GM12875 (cell line): ENCODE data around the gene ITPR3.

ENCODE experiments used
- H3K4me3 ChIP-seq: one replicate; pipeline ENCODE4 v1.5.1; 2011; ENCODE audit warnings: low read depth, low read length, control low read depth
- TF ChIP-seq, protein P1 (sequence below): IDR thresholded peaks from 2 replicates; pipeline ENCODE4 v1.5.1; 2011; ENCODE audit warnings: low read depth, mild to moderate bottlenecking, control low read depth, inconsistent platforms, low read length, moderate library complexity, borderline replicate concordance; ENCODE audit not compliant: insufficient read depth

ITPR3 gene

DNA sequence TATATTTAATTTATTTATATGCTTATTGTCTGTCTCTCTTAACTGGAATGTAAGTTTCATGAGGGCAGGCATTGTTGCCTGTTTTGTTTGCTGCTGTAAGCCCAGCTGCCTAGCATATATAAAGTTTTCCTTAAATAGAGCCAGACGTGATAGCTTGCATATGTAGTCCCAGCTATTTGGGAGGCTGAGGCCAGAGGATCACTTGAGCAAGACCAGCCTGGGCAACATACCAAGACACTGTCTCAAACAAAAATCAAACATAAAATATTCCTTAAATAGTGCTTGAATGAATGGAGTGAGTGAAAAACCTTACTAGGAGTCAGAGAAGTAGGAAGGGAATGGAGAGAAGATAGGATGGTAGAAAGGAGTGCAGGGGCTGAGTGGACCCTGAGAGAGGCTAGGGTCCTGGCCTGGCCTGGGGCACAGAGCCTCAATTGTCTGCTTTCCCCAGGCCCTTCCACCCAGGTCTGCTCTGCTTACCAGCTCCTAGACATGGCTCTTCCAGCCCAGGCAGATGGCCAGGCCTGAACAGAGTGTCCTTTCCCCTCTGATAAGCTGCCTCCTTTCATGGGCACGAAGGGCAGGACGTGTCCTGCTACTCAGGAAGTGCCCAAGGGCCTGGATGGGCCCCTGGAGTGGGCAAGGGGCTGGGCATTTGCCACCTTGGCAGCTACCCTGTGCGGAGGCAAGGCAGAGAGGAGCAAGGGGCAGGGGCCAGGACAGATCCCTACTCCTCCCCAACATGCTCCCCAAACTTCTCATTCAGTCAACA is 23.4 kb upstream of the ITPR3 start:
- no peak overlapping the region for H3K4me3 ChIP-seq
- TF ChIP-seq, protein P1, sequence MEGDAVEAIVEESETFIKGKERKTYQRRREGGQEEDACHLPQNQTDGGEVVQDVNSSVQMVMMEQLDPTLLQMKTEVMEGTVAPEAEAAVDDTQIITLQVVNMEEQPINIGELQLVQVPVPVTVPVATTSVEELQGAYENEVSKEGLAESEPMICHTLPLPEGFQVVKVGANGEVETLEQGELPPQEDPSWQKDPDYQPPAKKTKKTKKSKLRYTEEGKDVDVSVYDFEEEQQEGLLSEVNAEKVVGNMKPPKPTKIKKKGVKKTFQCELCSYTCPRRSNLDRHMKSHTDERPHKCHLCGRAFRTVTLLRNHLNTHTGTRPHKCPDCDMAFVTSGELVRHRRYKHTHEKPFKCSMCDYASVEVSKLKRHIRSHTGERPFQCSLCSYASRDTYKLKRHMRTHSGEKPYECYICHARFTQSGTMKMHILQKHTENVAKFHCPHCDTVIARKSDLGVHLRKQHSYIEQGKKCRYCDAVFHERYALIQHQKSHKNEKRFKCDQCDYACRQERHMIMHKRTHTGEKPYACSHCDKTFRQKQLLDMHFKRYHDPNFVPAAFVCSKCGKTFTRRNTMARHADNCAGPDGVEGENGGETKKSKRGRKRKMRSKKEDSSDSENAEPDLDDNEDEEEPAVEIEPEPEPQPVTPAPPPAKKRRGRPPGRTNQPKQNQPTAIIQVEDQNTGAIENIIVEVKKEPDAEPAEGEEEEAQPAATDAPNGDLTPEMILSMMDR = no peak

DNA sequence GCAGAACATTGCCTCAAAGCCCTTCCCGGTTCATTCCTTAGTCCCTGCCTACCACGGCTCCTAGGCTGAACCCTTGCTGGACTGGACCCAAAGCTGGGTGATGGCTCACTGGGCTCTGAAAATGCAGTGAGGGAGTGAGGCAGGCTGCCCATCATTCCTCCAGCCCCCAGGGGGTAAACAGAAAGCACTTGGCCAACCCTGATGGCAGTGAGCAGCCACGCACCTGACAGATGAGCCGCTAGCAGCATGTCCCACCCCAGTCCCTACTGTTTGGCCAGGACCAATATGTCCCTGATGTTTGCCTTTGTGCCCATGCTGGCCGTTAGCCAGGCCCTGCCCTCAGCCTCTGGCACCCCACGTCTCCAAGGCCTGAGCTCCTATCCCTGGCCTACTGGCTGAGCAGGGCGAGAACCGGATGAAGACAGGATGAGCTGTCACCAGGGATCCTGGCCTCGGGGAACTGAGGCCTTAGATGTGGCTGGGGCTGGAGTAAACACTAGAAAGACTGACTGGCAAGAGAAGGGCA is 21.6 kb upstream of the ITPR3 start:
- TF ChIP-seq, protein P1 = no peak
- no peak overlapping the region for H3K4me3 ChIP-seq

DNA sequence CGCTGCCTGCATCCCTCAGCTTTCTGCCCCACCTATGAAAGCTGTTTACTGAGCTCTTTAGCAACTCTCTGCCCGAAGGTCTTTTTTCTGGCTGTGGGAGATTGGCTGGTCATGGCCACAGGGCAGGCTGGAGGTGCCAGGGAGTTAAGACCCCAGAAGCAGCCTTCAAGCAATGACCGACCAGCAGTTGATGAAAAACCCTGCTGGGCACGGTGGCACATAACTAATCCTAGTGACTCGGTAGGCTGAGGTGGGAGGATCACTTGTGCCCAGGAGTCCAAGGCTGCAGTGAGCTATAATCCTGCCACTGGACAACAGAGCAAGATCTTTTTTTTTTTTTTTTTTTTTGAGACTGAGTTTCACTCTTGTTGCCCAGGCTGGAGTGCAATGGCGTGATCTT is 20.4 kb upstream of the ITPR3 start:
- TF ChIP-seq, protein P1 = no peak
- no peak overlapping the region for H3K4me3 ChIP-seq

DNA sequence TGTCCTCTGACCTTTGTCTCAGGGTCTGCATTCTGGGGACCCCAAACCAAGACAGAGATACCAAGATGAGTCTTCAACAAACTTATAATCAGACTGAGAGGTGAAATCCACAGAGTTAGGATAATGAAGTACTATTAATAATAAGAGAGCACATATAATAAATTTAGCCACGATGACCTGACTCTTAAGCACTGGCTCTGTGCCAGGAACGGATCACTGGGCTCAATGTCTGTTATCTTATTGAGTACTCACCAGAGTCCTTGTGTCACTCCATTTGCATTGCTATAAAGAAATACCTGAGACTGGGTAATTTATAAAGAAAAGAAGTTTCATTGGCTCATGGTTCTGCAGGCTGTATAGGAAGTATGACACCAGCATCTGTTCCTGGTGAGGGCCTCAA is 18.9 kb upstream of the ITPR3 start:
- TF ChIP-seq, protein P1 = no peak

DNA sequence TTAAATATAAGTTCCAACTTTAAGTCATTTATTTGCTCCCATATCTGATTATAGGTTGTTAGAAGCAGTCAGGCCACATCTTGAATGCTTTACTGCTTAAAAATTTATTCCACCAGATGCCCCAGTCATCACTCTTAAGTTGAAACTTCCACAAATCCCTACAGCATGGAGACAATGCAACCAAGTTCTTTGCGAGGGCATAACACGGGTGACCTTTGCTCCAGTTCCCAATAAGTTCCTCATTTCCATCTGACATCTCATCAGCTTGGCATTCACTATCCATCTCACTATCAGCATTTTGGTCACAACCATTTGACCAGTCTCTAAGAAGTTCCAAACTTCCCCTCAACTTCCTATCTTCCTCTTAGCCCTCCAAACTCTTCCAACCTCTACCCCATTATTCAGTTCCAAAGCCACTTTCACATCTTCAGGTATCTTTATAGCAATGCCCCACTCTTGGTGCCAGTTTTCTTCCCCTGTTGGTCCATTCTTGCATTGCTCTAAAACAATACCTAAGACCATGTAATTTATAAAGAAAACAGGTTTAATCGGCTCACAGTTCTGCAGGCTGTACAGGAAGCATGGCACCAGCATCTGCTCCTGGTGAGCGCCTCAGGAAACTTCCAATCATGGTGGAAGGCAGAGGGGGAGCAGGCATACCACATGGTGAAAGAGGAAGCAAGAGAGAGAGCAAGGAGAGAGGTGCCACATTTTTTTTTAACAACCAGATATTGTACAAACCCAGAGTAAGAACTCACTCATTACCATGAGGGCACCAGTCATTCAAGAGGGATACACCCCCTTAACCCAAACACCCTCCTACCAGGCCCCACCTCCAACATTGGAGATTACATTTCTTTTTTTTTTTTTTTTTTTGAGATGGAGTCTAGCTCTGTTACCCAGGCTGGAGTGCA is 15.9 kb upstream of the ITPR3 start:
- H3K4me3 ChIP-seq = no peak overlapping the region
- TF ChIP-seq, protein P1 = no peak

More for the DNA sequence above, 18.9 kb upstream of the ITPR3 start:
- no peak overlapping the region for H3K4me3 ChIP-seq

DNA sequence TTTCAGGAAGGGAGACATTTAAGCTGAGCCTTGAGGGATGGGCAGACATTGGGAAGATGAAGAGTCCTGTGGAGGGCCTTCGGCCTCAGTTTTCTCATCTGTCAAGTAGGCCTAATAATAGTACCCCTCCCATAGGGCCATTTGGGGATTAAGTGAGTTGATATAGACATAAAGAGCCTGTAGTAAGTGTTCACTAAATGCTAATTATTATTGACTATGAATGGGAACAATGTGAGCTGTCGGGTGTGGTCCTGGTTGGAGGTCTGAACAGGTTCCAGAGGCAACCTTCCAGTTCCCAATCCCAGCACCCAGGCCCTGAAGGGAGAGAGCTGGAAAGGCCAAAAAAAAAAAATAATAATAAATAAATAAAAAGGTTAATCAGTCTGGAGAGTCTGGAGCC is 14.5 kb upstream of the ITPR3 start:
- H3K4me3 ChIP-seq = no peak overlapping the region

More for the DNA sequence above, 14.5 kb upstream of the ITPR3 start:
- TF ChIP-seq, protein P1 = no peak
